IMR-90 (cell line): ENCODE results near the gene ANXA2. TPM values are rescaled to one million over a fixed set of nuclear protein-coding genes. Genes with fewer than 3 reads are reported as not detected.

Source experiments
- ATAC-seq: fragments of 200-7000 bp; cut with Tn5 transposase; 2 replicates; pipeline ENCODE4 v1.9.1; 2020; ENCODE audit warnings: low read depth, mild to moderate bottlenecking, moderate library complexity
- BruUV-seq: library from RNA; stranded (reverse); fragments of 400-500 nt; replicated peaks from 2 replicates; lab custom pipeline; 2021; lab: Mats Ljungman, UMichigan
- CTCF ChIA-PET: fragments of 300-600 bp; formaldehyde crosslinking; extraction: SDS; loops from one replicate; lab custom pipeline; 2021; ENCODE audit warnings: antibody characterized with exemption; lab: Yijun Ruan, JAX
- POLR2A ChIA-PET: fragments of 300-600 bp; sonication (Branson Sonifier 250); formaldehyde crosslinking; loops from one replicate; lab custom pipeline; 2022; ENCODE audit warnings: antibody characterized with exemption; ENCODE audit not compliant: unreplicated experiment; lab: Charles Lee
- DNase-seq: peaks from one replicate; pipeline ENCODE4 v3.0.0; 2013
- H2AFZ ChIP-seq: replicated peaks from 2 replicates; pipeline ENCODE3; 2013; ENCODE audit warnings: low read length, mild to moderate bottlenecking; ENCODE audit not compliant: poor library complexity
- H2AK5ac ChIP-seq: 2 replicates; pipeline ENCODE4 v1.6.1; 2013; ENCODE audit warnings: low read depth, low read length, inconsistent platforms
- H2AK9ac ChIP-seq: replicated peaks from 2 replicates; pipeline ENCODE3; 2013; ENCODE audit warnings: mild to moderate bottlenecking, low read depth, low read length, moderate library complexity; ENCODE audit not compliant: poor library complexity
- H2BK120ac ChIP-seq: 2 replicates; pipeline ENCODE4 v1.6.1; 2013; ENCODE audit warnings: low read depth, low read length, inconsistent platforms
- H2BK15ac ChIP-seq: 3 replicates; pipeline ENCODE4 v1.6.1; 2013; ENCODE audit warnings: low read depth, low read length, inconsistent platforms
- H2BK20ac ChIP-seq: 2 replicates; pipeline ENCODE4 v1.6.1; 2013; ENCODE audit warnings: low read depth, mild to moderate bottlenecking, inconsistent platforms, low read length, moderate library complexity
- H2BK5ac ChIP-seq: 2 replicates; pipeline ENCODE4 v1.6.1; 2013; ENCODE audit warnings: mild to moderate bottlenecking, low read depth, low read length, inconsistent platforms; ENCODE audit not compliant: poor library complexity, severe bottlenecking
- H3K14ac ChIP-seq: replicated peaks from 2 replicates; pipeline ENCODE4 v1.6.1; 2013; ENCODE audit warnings: low read depth, low read length, inconsistent platforms
- H3K18ac ChIP-seq: 2 replicates; pipeline ENCODE4 v1.6.1; 2013; ENCODE audit warnings: low read depth, low read length, control low read depth
- H3K23ac ChIP-seq: 2 replicates; pipeline ENCODE4 v1.6.1; 2013; ENCODE audit warnings: low read depth, low read length, inconsistent platforms
- H3K27ac ChIP-seq: 2 replicates; pipeline ENCODE4 v1.5.1; 2013; ENCODE audit warnings: mild to moderate bottlenecking, control low read depth, low read length; ENCODE audit not compliant: insufficient read depth
- H3K27me3 ChIP-seq: 2 replicates; pipeline ENCODE4 v1.6.1; 2013; ENCODE audit warnings: low read length; ENCODE audit not compliant: control insufficient read depth, insufficient read depth
- H3K36me3 ChIP-seq: 2 replicates; pipeline ENCODE4 v1.6.1; 2013; ENCODE audit warnings: low read length, mixed read lengths; ENCODE audit not compliant: control insufficient read depth, insufficient read depth
- H3K4ac ChIP-seq: 2 replicates; pipeline ENCODE4 v1.6.1; 2013; ENCODE audit warnings: low read depth, low read length, inconsistent platforms
- H3K4me1 ChIP-seq: 2 replicates; pipeline ENCODE4 v1.6.1; 2013; ENCODE audit warnings: low read length, mixed read lengths; ENCODE audit not compliant: control insufficient read depth, insufficient read depth
- H3K4me2 ChIP-seq: 2 replicates; pipeline ENCODE4 v1.6.1; 2013; ENCODE audit warnings: low read depth, mild to moderate bottlenecking, control low read depth, low read length, moderate library complexity
- H3K4me3 ChIP-seq: 2 replicates; pipeline ENCODE4 v1.5.1; 2013; ENCODE audit warnings: low read depth, mild to moderate bottlenecking, control low read depth, low read length, moderate library complexity; ENCODE audit not compliant: insufficient read depth
- H3K56ac ChIP-seq: 2 replicates; pipeline ENCODE4 v1.6.1; 2013; ENCODE audit warnings: low read length, inconsistent platforms; ENCODE audit not compliant: insufficient read depth; ENCODE audit errors: extremely low read depth
- H3K79me1 ChIP-seq, 2 experiments: 2 replicates each; pipeline ENCODE4 v1.6.1; 2013; ENCODE audit warnings: low read length in 2 of 2, inconsistent platforms in 1 of 2, low read depth in 1 of 2
- H3K9ac ChIP-seq: 2 replicates; pipeline ENCODE4 v1.6.1; 2013; ENCODE audit warnings: low read depth, low read length, control low read depth
- H3K9me1 ChIP-seq: 2 replicates; pipeline ENCODE4 v1.6.1; 2013; ENCODE audit warnings: low read length, inconsistent platforms; ENCODE audit not compliant: insufficient read depth
- H3K9me3 ChIP-seq: 2 replicates; pipeline ENCODE4 v1.6.1; 2013; ENCODE audit warnings: low read length; ENCODE audit not compliant: control insufficient read depth, insufficient read depth
- H4K20me1 ChIP-seq: 2 replicates; pipeline ENCODE4 v1.6.1; 2013; ENCODE audit warnings: low read length, inconsistent platforms; ENCODE audit not compliant: insufficient read depth
- H4K5ac ChIP-seq: 2 replicates; pipeline ENCODE4 v1.6.1; 2013; ENCODE audit warnings: mild to moderate bottlenecking, low read depth, low read length, control low read depth
- H4K8ac ChIP-seq, 2 experiments: 2 replicates each; pipeline ENCODE4 v1.6.1; 2013; ENCODE audit warnings: low read depth in 2 of 2, low read length in 2 of 2, control low read depth in 1 of 2, inconsistent platforms in 1 of 2
- H4K91ac ChIP-seq: 2 replicates; pipeline ENCODE4 v1.6.1; 2013; ENCODE audit warnings: low read depth, low read length, inconsistent platforms; ENCODE audit not compliant: insufficient read depth
- BHLHE40 ChIP-seq: fragments of 150-350 bp; IDR thresholded peaks from 2 replicates; pipeline ENCODE4 v1.6.1; 2016; ENCODE audit warnings: mild to moderate bottlenecking, low read depth, low read length
- CEBPB ChIP-seq: IDR thresholded peaks from 2 replicates; pipeline ENCODE4 v1.6.1; 2012; ENCODE audit warnings: low read depth, low read length, improper control_type of control experiment
- CHD1 ChIP-seq: IDR thresholded peaks from 2 replicates; pipeline ENCODE4 v1.6.1; 2012; ENCODE audit warnings: low read depth, low read length, improper control_type of control experiment
- CTCF ChIP-seq: conservative IDR thresholded peaks from 2 replicates; pipeline ENCODE4 v1.5.1; 2012; ENCODE audit warnings: mild to moderate bottlenecking, low read depth, low read length, improper control_type of control experiment
- ELK1 ChIP-seq: fragments of 150-350 bp; IDR thresholded peaks from 2 replicates; pipeline ENCODE4 v1.6.1; 2016; ENCODE audit warnings: low read depth, mild to moderate bottlenecking, low read length, moderate library complexity, borderline replicate concordance
- FOS ChIP-seq: fragments of 150-350 bp; IDR thresholded peaks from 2 replicates; pipeline ENCODE4 v1.6.1; 2016; ENCODE audit warnings: low read depth, low read length
- MAFK ChIP-seq: IDR thresholded peaks from 2 replicates; pipeline ENCODE4 v1.6.1; 2012; ENCODE audit warnings: low read depth, low read length, improper control_type of control experiment
- MXI1 ChIP-seq: IDR thresholded peaks from 2 replicates; pipeline ENCODE4 v1.6.1; 2012; ENCODE audit warnings: low read depth, mild to moderate bottlenecking, low read length, moderate library complexity, borderline replicate concordance
- NFE2L2 ChIP-seq: fragments of 150-350 bp; IDR thresholded peaks from 2 replicates; pipeline ENCODE4 v1.6.1; 2016; ENCODE audit warnings: low read depth, mild to moderate bottlenecking, low read length
- POLR2A ChIP-seq: IDR thresholded peaks from 2 replicates; pipeline ENCODE4 v1.6.1; 2012; ENCODE audit warnings: mild to moderate bottlenecking, low read depth, low read length
- RAD21 ChIP-seq: IDR thresholded peaks from 2 replicates; pipeline ENCODE4 v1.6.1; 2012; ENCODE audit warnings: low read length, improper control_type of control experiment
- RFX5 ChIP-seq: IDR thresholded peaks from 2 replicates; pipeline ENCODE4 v1.8.0; 2012; ENCODE audit warnings: low read depth, mild to moderate bottlenecking, low read length, moderate library complexity
- SMC3 ChIP-seq: fragments of 150-350 bp; IDR thresholded peaks from 2 replicates; pipeline ENCODE4 v1.6.1; 2016; ENCODE audit warnings: low read depth, mild to moderate bottlenecking, antibody characterized with exemption, low read length, moderate library complexity
- WGBS, 2 experiments: methylation state at CpG; one replicate each; pipeline versions ENCODE4 v1.1.5 to v1.1.7; 2013; ENCODE audit warnings: missing lambda C conversion rate in 2 of 2; ENCODE audit not compliant: insufficient read length in 1 of 2; ENCODE audit errors: extremely low coverage in 2 of 2; 5-methylcytosine and 5-hydroxymethylcytosine counted together
- dilution Hi-C: fragments of 300-500 bp; cut with HindIII; formaldehyde crosslinking; loops from one replicate; pipeline ENCODE4 v1.14.3; 2018; ENCODE audit warnings: low sequenced_read_pairs; ENCODE audit not compliant: unreplicated experiment
- in situ Hi-C: fragments of 300-500 bp; cut with MboI; formaldehyde crosslinking; loops from 3 replicates; pipeline ENCODE4 v1.14.3; 2019; ENCODE audit warnings: low sequenced_read_pairs, inconsistent platforms, mixed read lengths
- intact Hi-C: fragments of 100-400 bp; cut with micrococcal nuclease; formaldehyde crosslinking; loops from 2 replicates; pipeline ENCODE4 v1.10.0; 2022
- polyA plus RNA-seq, 3 experiments: library from polyadenylated mRNA; depleted of rRNA; stranded (reverse); fragments of >200 nt; gene quantifications; 2 replicates each; pipeline ENCODE4 v1.2.3, GENCODE V29; 2012; ENCODE audit warnings: low replicate concordance in 1 of 3
- total RNA-seq: library from RNA; depleted of rRNA; stranded (reverse); fragments of >200 nt; gene quantifications from 2 replicates; pipeline ENCODE4 v1.2.3, GENCODE V29; 2012

ANXA2 gene
- total and polyA plus RNA-seq, 2 of the 4 experiments (the other 2 are of a cell fraction) = 7,454 to 8,412 TPM

GRCh38 chr15:60362321-60363086 lies 35.3 kb downstream of the ANXA2 start:
- H4K8ac ChIP-seq = peak overlapping the region in 1 of 2 experiments; percentile 10; a peak in 1 of 4 replicates
- H2AK5ac ChIP-seq = peak overlapping the region; percentile 5; the same call in 1 of the 2 replicates
- H3K4me2 ChIP-seq = 0 out of 2 replicates have a peak overlapping the region, but pooled peaks have one; percentile 19
- no peak overlapping the region for H2BK15ac ChIP-seq
- no peaks in the 10 kb centered on the region for H3K27me3 ChIP-seq
- ChIA-PET CTCF (interaction anchor here (0.9 to 1.3 kb wide), 2 partner anchors 9 to 34 kb away, joined by 4 read pairs; no protein-coding TSS in a partner anchor), POLR2A (interaction anchor here (0.6 to 1.4 kb wide), 4 partner anchors 10 to 35 kb away, joined by 3 to 5 read pairs (median 4); partner anchors contain the start of gene ANXA2)
- H2AK9ac ChIP-seq = no peak overlapping the region
- 13% methylated on average over 3 of the region's 8 CpGs; no CpG with 5 or more reads in 1 of the 2 experiments for WGBS, 2 experiments
- H4K5ac ChIP-seq = no peak overlapping the region
- peaks cover 34% of the 10 kb centered on the region for H3K36me3 ChIP-seq
- dilution Hi-C loops = no loop called here
- H4K20me1 ChIP-seq = peaks cover 66% of the 10 kb centered on the region
- in situ Hi-C loops = loop anchor here (5.0 kb wide), 1 partner anchor 80 kb away; no protein-coding TSS in a partner anchor
- no peak overlapping the region for H4K91ac ChIP-seq
- H3K79me1 ChIP-seq = peaks cover 11 to 50% of the 10 kb centered on the region in 2 experiments; a peak in 2 of 4 replicates
- BruUV-seq = no TSS peak
- peak; percentile 36 for ATAC-seq
- no peak overlapping the region for H3K14ac ChIP-seq
- H3K9ac ChIP-seq = no peak overlapping the region
- H3K4me1 ChIP-seq = peaks cover 28% of the 10 kb centered on the region
- no peak overlapping the region for H3K4me3 ChIP-seq
- H2BK5ac ChIP-seq = peak overlapping the region; percentile 58
- 0 out of 2 replicates have a peak overlapping the region, but pooled peaks have one; percentile 6 for H2BK120ac ChIP-seq
- peak; percentile 78 for DNase-seq
- no peak overlapping the region for H3K56ac ChIP-seq
- no peak overlapping the region for H2AFZ ChIP-seq
- TF ChIP-seq FOS = no peak
- no peak for TF ChIP-seq RFX5
- TF ChIP-seq ELK1 = no peak
- no peak for TF ChIP-seq NFE2L2
- no peak for TF ChIP-seq MAFK
- no peak for TF ChIP-seq RAD21
- peak; percentile 80; the same call in 1 of the 2 replicates for TF ChIP-seq MXI1
- no peak for TF ChIP-seq CHD1
- TF ChIP-seq CEBPB = peak; percentile 62; the same call in 1 of the 2 replicates
- TF ChIP-seq CTCF = no peak
- TF ChIP-seq POLR2A = no peak
- TF ChIP-seq SMC3 = no peak
- TF ChIP-seq BHLHE40 = no peak; the same call in 1 of the 2 replicates
- peaks cover 7% of the 10 kb centered on the region for H3K9me1 ChIP-seq
- peak overlapping the region; percentile 64 for H3K23ac ChIP-seq
- peak overlapping the region; percentile 71; the same call in 1 of the 2 replicates for H3K27ac ChIP-seq
- H2BK20ac ChIP-seq = no peak overlapping the region
- no peak overlapping the region for H3K18ac ChIP-seq
- H3K4ac ChIP-seq = peak overlapping the region; percentile 17; the same call in 1 of the 2 replicates
- intact Hi-C loops = loop anchor here (2.0 kb wide), 1 partner anchor 36 kb away; no protein-coding TSS in a partner anchor
- H3K9me3 ChIP-seq = no peaks in the 10 kb centered on the region
